Loucy (cell line): Measurements from ENCODE around the gene LPIN1.

Source experiments
- EZH2phosphoT487 ChIP-seq: fragments of 200-600 bp; IDR thresholded peaks from 2 replicates; pipeline ENCODE4 v1.6.1; 2018; ENCODE audit warnings: antibody characterized with exemption, mild to moderate bottlenecking, moderate library complexity, borderline replicate concordance
- TF ChIP-seq, protein P1 (sequence below): fragments of 200-600 bp; sonication (generic); conservative IDR thresholded peaks from 2 replicates; pipeline ENCODE4 v1.5.1; 2014; ENCODE audit warnings: mild to moderate bottlenecking, antibody characterized with exemption, low read length

DNA sequence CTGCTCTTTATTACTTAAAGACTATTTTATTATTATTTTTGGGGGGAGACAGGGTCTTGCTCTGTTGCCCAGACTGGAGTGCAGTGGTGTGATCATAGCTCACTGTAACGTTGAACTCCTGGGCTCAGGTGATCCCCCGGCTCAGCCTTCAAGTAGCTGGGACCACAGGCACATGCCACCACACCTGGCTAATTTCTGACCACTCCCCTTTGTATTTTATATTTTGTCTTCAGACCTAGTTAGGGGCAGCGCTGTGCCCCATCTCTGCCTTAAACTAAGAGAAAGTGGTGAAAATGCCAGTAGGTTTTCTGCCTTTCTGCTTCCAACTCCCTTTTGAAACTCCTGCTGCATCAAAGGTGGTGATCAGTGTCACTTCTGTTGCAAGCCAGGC is 82.5 kb downstream of the LPIN1 start:
- TF ChIP-seq, protein P1, sequence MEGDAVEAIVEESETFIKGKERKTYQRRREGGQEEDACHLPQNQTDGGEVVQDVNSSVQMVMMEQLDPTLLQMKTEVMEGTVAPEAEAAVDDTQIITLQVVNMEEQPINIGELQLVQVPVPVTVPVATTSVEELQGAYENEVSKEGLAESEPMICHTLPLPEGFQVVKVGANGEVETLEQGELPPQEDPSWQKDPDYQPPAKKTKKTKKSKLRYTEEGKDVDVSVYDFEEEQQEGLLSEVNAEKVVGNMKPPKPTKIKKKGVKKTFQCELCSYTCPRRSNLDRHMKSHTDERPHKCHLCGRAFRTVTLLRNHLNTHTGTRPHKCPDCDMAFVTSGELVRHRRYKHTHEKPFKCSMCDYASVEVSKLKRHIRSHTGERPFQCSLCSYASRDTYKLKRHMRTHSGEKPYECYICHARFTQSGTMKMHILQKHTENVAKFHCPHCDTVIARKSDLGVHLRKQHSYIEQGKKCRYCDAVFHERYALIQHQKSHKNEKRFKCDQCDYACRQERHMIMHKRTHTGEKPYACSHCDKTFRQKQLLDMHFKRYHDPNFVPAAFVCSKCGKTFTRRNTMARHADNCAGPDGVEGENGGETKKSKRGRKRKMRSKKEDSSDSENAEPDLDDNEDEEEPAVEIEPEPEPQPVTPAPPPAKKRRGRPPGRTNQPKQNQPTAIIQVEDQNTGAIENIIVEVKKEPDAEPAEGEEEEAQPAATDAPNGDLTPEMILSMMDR, result no peak
- TF ChIP-seq EZH2phosphoT487, result no peak
